Cardiac muscle cell (in vitro differentiated cells and primary cell): Measurements from ENCODE around the gene KRABD2. TPM values are rescaled to one million over a fixed set of nuclear protein-coding genes. Genes with fewer than 3 reads are reported as not detected.

Source experiments
- DNase-seq, 2 donors: peaks; one replicate each; pipeline versions ENCODE4 v3.0.0 to v3.0.0-alpha.2; 2010 to 2017; ENCODE audit warnings: low read depth in 1 of 2, low spot score in 1 of 2
- H3K27ac ChIP-seq: fragments of 200-600 bp; sonication (generic); 2 replicates; pipeline ENCODE4 v1.5.1; 2016
- H3K27me3 ChIP-seq: fragments of 200-600 bp; sonication (generic); 2 replicates; pipeline ENCODE4 v1.6.0; 2016; ENCODE audit warnings: control low read depth
- H3K36me3 ChIP-seq: fragments of 200-600 bp; sonication (generic); 2 replicates; pipeline ENCODE4 v1.5.1; 2016; ENCODE audit warnings: control low read depth
- H3K4me1 ChIP-seq: fragments of 200-600 bp; sonication (generic); 2 replicates; pipeline ENCODE4 v1.8.1; 2017; ENCODE audit warnings: low read depth, mild to moderate bottlenecking, mixed run types
- H3K4me3 ChIP-seq: fragments of 200-600 bp; sonication (generic); 2 replicates; pipeline ENCODE4 v1.5.1; 2016; ENCODE audit warnings: mild to moderate bottlenecking
- H3K9me3 ChIP-seq: fragments of 200-600 bp; sonication (generic); 2 replicates; pipeline ENCODE4 v1.5.1; 2017; ENCODE audit warnings: low read depth, mild to moderate bottlenecking, control low read depth
- CTCF ChIP-seq: IDR thresholded peaks from 2 replicates; pipeline ENCODE4 v1.5.1; 2012; ENCODE audit warnings: low read depth, mild to moderate bottlenecking, low read length
- polyA plus RNA-seq: library from polyadenylated mRNA; unstranded; fragments of >200 nt; fragmentation: Nextera tagmentation; extraction: Ambion mirVana; gene quantifications from 2 replicates; pipeline ENCODE4 v1.2.1, GENCODE V29; 2016
- total RNA-seq: library from RNA; depleted of rRNA; stranded (reverse); fragments of >200 nt; gene quantifications from 2 replicates; pipeline ENCODE4 v1.2.3, GENCODE V29; 2016

KRABD2 gene

GRCh38 chr17:8337802-8338752 is 38.4 kb downstream of the KRABD2 start:
- no peak for DNase-seq

GRCh38 chr17:8333281-8333680 is 43.2 kb downstream of the KRABD2 start:
- Histone ChIP-seq H3K27me3 (no peaks in the 10 kb centered on the region), H3K4me1 (no peaks in the 10 kb centered on the region), H3K36me3 (no peaks in the 10 kb centered on the region), H3K9me3 (no peaks in the 10 kb centered on the region), H3K27ac (no peak overlapping the region), H3K4me3 (no peak overlapping the region)
- DNase-seq: no peak
- TF ChIP-seq CTCF: no peak

More at GRCh38 chr17:8337802-8338752, 38.4 kb downstream of the KRABD2 start:
- H3K4me1 ChIP-seq: no peaks in the 10 kb centered on the region
- no peak for TF ChIP-seq CTCF
- no peak overlapping the region for H3K4me3 ChIP-seq
- no peaks in the 10 kb centered on the region for H3K9me3 ChIP-seq
- H3K27me3 ChIP-seq: no peaks in the 10 kb centered on the region
- H3K27ac ChIP-seq: no peak overlapping the region
- H3K36me3 ChIP-seq: no peaks in the 10 kb centered on the region

GRCh38 chr17:8332688-8333087 is 43.8 kb downstream of the KRABD2 start:
- DNase-seq: peak in 1 of 2 donors; percentile 31
- TF ChIP-seq CTCF: no peak
- Histone ChIP-seq H3K36me3 (no peaks in the 10 kb centered on the region), H3K4me1 (no peaks in the 10 kb centered on the region), H3K27ac (no peak overlapping the region), H3K9me3 (no peaks in the 10 kb centered on the region), H3K4me3 (no peak overlapping the region), H3K27me3 (no peaks in the 10 kb centered on the region)

- H3K36me3 ChIP-seq: no peaks in the 10 kb centered on the region
- DNase-seq: no peak
- H3K9me3 ChIP-seq: no peaks in the 10 kb centered on the region
- H3K4me3 ChIP-seq: no peak overlapping the region
- no peak overlapping the region for H3K27ac ChIP-seq
- no peaks in the 10 kb centered on the region for H3K4me1 ChIP-seq
- no peaks in the 10 kb centered on the region for H3K27me3 ChIP-seq
- TF ChIP-seq CTCF: no peak
Observed at GRCh38 chr17:8332128-8332527, 44.4 kb downstream of the KRABD2 start.

- H3K36me3 ChIP-seq: no peaks in the 10 kb centered on the region
- no peaks in the 10 kb centered on the region for H3K27me3 ChIP-seq
- TF ChIP-seq CTCF: no peak
- DNase-seq: no peak
- H3K9me3 ChIP-seq: no peaks in the 10 kb centered on the region
- peak overlapping the region; percentile 14 for H3K4me3 ChIP-seq
- H3K27ac ChIP-seq: no peak overlapping the region
- no peaks in the 10 kb centered on the region for H3K4me1 ChIP-seq
Observed at GRCh38 chr17:8327303-8327649, 49.2 kb downstream of the KRABD2 start.

Other genes starting within 250 kb of the KRABD2 start
- 42.3 and 51.9 TPM in 2 replicates for gene PER1, start 224.3 kb downstream of the KRABD2 start, total RNA-seq
- gene PER1, start 224.3 kb downstream of the KRABD2 start, polyA plus RNA-seq: 28.2 and 47.7 TPM in 2 replicates
- 22.5 and 35.7 TPM in 2 replicates for gene VAMP2, start 213.8 kb downstream of the KRABD2 start, total RNA-seq
- gene VAMP2, start 213.8 kb downstream of the KRABD2 start, polyA plus RNA-seq: 102 and 118 TPM in 2 replicates
- 39.8 and 40.7 TPM in 2 replicates for gene TMEM107, start 200.3 kb downstream of the KRABD2 start, total RNA-seq
- gene TMEM107, start 200.3 kb downstream of the KRABD2 start, polyA plus RNA-seq: 54.6 and 62.4 TPM in 2 replicates
- 19.7 and 26.4 TPM in 2 replicates for gene BORCS6, start 186.5 kb downstream of the KRABD2 start, total RNA-seq
- 13.2 and 13.7 TPM in 2 replicates for gene BORCS6, start 186.5 kb downstream of the KRABD2 start, polyA plus RNA-seq
- 15.1 and 77.7 TPM in 2 replicates for gene AURKB, start 166.1 kb downstream of the KRABD2 start, total RNA-seq
- 17.8 and 133 TPM in 2 replicates for gene AURKB, start 166.1 kb downstream of the KRABD2 start, polyA plus RNA-seq
- gene CTC1, start 128.6 kb downstream of the KRABD2 start, total RNA-seq: 7.4 and 15.6 TPM in 2 replicates
- gene CTC1, start 128.6 kb downstream of the KRABD2 start, polyA plus RNA-seq: 17.1 and 23.0 TPM in 2 replicates
- 49.9 and 62.5 TPM in 2 replicates for gene PFAS, start 127.4 kb downstream of the KRABD2 start, total RNA-seq
- 48.2 and 62.0 TPM in 2 replicates for gene PFAS, start 127.4 kb downstream of the KRABD2 start, polyA plus RNA-seq
- 40.0 and 43.6 TPM in 2 replicates for gene RANGRF, start 88.0 kb downstream of the KRABD2 start, total RNA-seq
- 75.5 and 89.2 TPM in 2 replicates for gene RANGRF, start 88.0 kb downstream of the KRABD2 start, polyA plus RNA-seq
- gene SLC25A35, start 81.3 kb downstream of the KRABD2 start, total RNA-seq: 3.5 and 9.5 TPM in 2 replicates
- 6.0 and 7.9 TPM in 2 replicates for gene SLC25A35, start 81.3 kb downstream of the KRABD2 start, polyA plus RNA-seq
- 1.1 and 3.0 TPM in 2 replicates for gene ARHGEF15, start 66.5 kb downstream of the KRABD2 start, total RNA-seq
- gene ARHGEF15, start 66.5 kb downstream of the KRABD2 start, polyA plus RNA-seq: 0.17 and 0.73 TPM in 2 replicates
- not detected in 2 replicates for gene ODF4, start 36.9 kb downstream of the KRABD2 start, total RNA-seq
- not detected in 2 replicates for gene ODF4, start 36.9 kb downstream of the KRABD2 start, polyA plus RNA-seq
- 3,276 and 3,592 TPM in 2 replicates for gene RPL26, start 6.5 kb upstream of the KRABD2 start, total RNA-seq
- gene RPL26, start 6.5 kb upstream of the KRABD2 start, polyA plus RNA-seq: 486 and 538 TPM in 2 replicates
- gene RNF222, start 21.1 kb upstream of the KRABD2 start, total RNA-seq: not detected in 2 replicates
- 0.17 and 0.37 TPM in 2 replicates for gene RNF222, start 21.1 kb upstream of the KRABD2 start, polyA plus RNA-seq
- gene NDEL1, start 59.2 kb upstream of the KRABD2 start, total RNA-seq: 34.8 and 47.3 TPM in 2 replicates
- gene NDEL1, start 59.2 kb upstream of the KRABD2 start, polyA plus RNA-seq: 21.3 and 25.7 TPM in 2 replicates